ACC112 (cell line): Measurements from ENCODE around the gene C16orf96.

Experiments
- H2AFZ ChIP-seq: fragments of 200-600 bp; sonication (generic); one replicate; pipeline ENCODE4 v1.6.0; 2017; ENCODE audit warnings: antibody characterized with exemption, low read length; ENCODE audit not compliant: unreplicated experiment
- H3K27ac ChIP-seq: fragments of 200-600 bp; sonication (generic); 2 replicates; pipeline ENCODE4 v1.5.1; 2014; ENCODE audit warnings: low read depth, mild to moderate bottlenecking, antibody characterized with exemption, low read length, moderate library complexity
- H3K27me3 ChIP-seq: fragments of 200-600 bp; sonication (generic); 2 replicates; pipeline ENCODE4 v1.6.1; 2014; ENCODE audit warnings: mild to moderate bottlenecking, antibody characterized with exemption, low read length, moderate library complexity, mixed read lengths; ENCODE audit not compliant: insufficient read depth
- H3K36me3 ChIP-seq: fragments of 200-600 bp; sonication (generic); 2 replicates; pipeline ENCODE4 v1.6.1; 2016; ENCODE audit warnings: mild to moderate bottlenecking, antibody characterized with exemption, low read length, moderate library complexity, mixed read lengths; ENCODE audit not compliant: insufficient read depth
- H3K4me1 ChIP-seq: fragments of 200-600 bp; sonication (generic); one replicate; pipeline ENCODE4 v1.6.1; 2016; ENCODE audit warnings: low read length, mixed read lengths; ENCODE audit not compliant: insufficient read depth, unreplicated experiment, control insufficient read depth
- H3K4me3 ChIP-seq: fragments of 200-600 bp; sonication (generic); 2 replicates; pipeline ENCODE4 v1.5.1; 2014; ENCODE audit warnings: mild to moderate bottlenecking, low read depth, low read length
- H3K79me2 ChIP-seq: fragments of 200-600 bp; sonication (generic); one replicate; pipeline ENCODE4 v1.6.0; 2016; ENCODE audit warnings: low read length; ENCODE audit not compliant: control insufficient read depth, unreplicated experiment, insufficient read depth

Gene C16orf96

GRCh38 chr16:4611337-4612021 is 55.3 kb downstream of the C16orf96 start:
- Histone ChIP-seq H3K4me3 (no peak overlapping the region), H3K27ac (no peak overlapping the region), H3K36me3 (no peaks in the 10 kb centered on the region), H3K27me3 (no peaks in the 10 kb centered on the region), H3K4me1 (peaks cover 32% of the 10 kb centered on the region), H2AFZ (no peak overlapping the region), H3K79me2 (peaks cover 36% of the 10 kb centered on the region)

DNA sequence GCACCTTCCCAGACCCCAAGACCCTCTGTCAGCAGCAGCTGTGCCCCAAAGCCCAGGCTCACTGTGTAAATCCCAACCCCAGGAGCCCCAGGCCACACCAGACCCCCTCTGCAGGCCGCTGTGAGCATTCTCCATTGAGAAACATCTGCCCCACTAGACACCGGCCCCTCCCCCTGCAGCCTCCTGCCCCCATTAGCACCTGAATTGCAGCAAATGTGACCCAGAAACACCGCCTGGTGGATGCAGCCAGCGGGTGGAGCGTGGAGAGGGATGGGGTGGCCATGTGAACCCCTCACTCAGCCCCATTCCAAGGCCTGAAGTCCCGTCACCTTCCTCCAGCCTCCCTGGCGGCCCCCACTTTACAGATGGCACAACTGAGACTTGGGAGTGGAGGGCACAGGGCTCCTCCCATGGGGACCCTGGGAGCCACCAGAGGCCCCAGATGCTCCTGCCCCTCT is 56.4 kb downstream of the C16orf96 start:
- Histone ChIP-seq H3K79me2 (peaks cover 36% of the 10 kb centered on the region), H3K4me3 (peak overlapping the region; percentile 95), H3K36me3 (no peaks in the 10 kb centered on the region), H2AFZ (no peak overlapping the region), H3K27ac (no peak overlapping the region), H3K4me1 (peaks cover 32% of the 10 kb centered on the region), H3K27me3 (no peaks in the 10 kb centered on the region)

DNA sequence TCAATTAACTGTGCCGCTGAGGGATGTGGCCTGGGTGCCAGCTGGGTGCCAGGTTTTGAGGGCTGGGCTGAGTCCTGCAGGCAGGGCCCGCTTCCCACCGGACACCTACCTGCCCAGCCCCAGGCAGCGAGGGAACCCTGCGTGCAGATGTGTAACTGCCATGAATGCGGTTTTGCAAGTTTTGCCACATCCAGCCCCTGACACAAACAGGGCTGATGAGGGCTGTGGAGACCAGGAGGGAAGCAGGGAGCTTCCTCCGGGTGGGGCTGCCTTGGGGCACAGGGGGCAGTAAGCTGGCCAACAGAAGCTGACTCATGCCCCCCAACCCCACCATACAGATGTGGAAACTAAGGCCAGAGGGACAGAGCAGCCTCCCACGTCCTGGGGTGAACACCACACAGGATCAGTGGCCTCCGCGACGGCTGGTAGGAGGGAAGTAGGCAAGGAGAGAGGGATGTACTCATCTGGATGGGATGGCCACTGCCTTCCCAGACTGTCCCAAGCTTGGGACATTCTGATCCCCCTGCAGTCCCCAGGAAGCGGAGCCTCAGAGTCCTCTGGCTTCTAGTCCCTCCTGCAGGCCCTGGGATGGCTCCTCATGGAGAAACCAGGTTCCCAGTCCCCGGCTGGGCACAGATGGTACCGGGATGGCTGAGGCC is 57.0 kb downstream of the C16orf96 start:
- Histone ChIP-seq H2AFZ (no peak overlapping the region), H3K4me1 (peaks cover 32% of the 10 kb centered on the region), H3K27me3 (no peaks in the 10 kb centered on the region), H3K4me3 (peak overlapping the region; percentile 95), H3K36me3 (no peaks in the 10 kb centered on the region), H3K27ac (0 out of 2 replicates have a peak overlapping the region, but pooled peaks have one; percentile 1), H3K79me2 (peaks cover 36% of the 10 kb centered on the region)

DNA sequence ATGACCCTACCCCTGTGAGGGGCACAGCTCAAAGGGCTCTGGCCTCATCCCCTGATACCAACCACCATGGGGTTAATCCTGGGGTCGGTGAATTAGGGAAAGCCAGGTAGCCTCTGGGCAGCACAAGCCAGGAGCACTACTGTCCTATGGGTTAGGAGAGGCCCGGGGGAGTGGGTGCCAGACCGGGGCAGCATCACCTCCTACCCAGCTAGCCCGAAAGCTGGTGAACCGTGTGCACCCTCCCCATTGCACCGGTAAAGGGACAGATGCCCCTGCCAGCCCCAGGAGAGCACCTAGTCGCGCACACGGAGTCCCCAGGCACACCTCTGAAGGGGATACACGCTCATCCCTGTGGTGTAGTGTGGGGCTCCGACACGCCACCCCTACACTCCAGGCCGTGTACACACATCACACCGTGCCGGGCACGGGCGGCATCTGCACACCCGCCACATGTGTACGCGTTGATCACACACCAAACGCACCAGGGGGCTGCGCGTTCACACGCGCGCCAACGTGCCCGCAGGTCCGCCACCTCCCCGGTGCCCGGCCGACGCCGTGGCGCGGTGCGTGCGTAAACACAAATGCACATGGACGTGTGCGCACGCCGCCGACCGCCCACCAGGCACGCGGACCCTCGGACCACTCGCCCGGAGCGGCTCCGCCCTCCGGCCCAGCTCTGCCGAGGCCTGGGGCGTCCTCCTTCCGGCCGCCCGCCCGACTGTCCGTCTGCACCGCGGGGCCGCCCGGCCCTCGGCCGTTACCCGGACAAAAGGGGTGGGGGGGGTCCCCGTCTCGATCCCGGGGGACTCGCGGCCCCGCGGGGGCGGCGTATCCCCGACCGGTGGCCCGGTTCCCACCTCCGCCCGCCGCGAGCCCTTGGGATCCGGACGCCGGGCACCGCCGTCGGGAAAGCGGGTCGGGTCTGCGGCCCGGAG is 57.8 kb downstream of the C16orf96 start:
- Histone ChIP-seq H3K4me3 (peak overlapping the region; percentile 95), H3K27me3 (no peaks in the 10 kb centered on the region), H3K27ac (peak overlapping the region; percentile 65; the same call in 1 of the 2 replicates), H3K79me2 (peaks cover 36% of the 10 kb centered on the region), H2AFZ (peak overlapping the region; percentile 76), H3K36me3 (no peaks in the 10 kb centered on the region), H3K4me1 (peaks cover 32% of the 10 kb centered on the region)

DNA sequence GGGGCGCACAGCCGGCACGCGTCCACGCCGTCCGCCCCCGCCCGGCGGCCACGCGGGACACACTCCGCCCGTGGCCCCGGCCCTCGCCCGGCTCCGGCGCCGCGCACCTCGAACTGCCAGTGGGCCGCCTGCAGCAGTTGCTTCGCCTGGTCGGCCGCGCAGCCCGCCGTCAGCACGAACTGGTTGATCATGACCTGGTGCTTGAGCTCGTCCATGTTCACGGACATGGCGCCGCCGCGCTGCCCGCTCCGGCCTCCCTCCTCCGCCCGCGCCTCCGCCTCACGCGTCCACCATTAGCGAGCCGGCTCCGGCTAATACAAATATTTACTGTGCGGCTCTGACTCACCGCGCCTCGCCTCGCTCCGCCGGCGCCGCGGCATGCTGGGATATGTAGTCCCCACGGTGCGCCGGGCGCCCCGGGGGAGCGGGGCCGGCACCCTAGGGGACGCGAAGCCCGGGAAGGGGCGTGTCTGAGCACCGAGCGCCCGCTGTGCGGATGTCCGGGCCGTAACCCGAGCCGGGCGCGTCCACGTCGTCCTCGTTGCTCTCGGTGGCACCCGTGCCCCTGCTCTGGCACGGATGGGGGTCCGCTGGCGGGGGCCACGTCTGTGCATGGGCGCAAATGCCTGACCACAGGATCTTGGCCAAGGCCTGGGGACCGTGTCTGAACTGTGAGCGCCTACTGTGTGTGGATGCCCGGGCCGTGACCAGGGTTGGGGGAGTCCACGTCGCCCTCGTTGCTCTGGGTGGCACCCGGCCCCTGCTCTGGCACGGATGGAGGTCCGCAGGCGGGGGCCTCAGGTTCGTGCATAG is 58.6 kb downstream of the C16orf96 start, which contains the start of gene UBALD1:
UBALD1 (minus strand) TSS at position 318 of the 813 bp plus-strand sequence; CDS start at position 227, 91 bp downstream.
- peak within 1 kb of the TSS; percentile 82 for H3K27ac ChIP-seq
- peaks cover 32% of the 10 kb centered on the region for H3K4me1 ChIP-seq
- H3K27me3 ChIP-seq = no peaks in the 10 kb centered on the region
- peak within 1 kb of the TSS; percentile 76 for H2AFZ ChIP-seq
- H3K4me3 ChIP-seq = peak within 1 kb of the TSS; percentile 95
- peaks cover 36% of the 10 kb centered on the region for H3K79me2 ChIP-seq
- no peaks in the 10 kb centered on the region for H3K36me3 ChIP-seq

- no peaks in the 10 kb centered on the region for H3K36me3 ChIP-seq
- H3K27me3 ChIP-seq = no peaks in the 10 kb centered on the region
- H3K4me3 ChIP-seq = peak overlapping the region; percentile 95
- peaks cover 32% of the 10 kb centered on the region for H3K4me1 ChIP-seq
- H3K79me2 ChIP-seq = peaks cover 31% of the 10 kb centered on the region
- H2AFZ ChIP-seq = peak overlapping the region; percentile 76
- H3K27ac ChIP-seq = peak overlapping the region; percentile 82
These were observed 59.4 kb downstream of the C16orf96 start for GRCh38 chr16:4615384-4616046.

GRCh38 chr16:4616047-4616811 is 60.1 kb downstream of the C16orf96 start:
- Histone ChIP-seq H2AFZ (peak overlapping the region; percentile 72), H3K4me1 (peaks cover 29% of the 10 kb centered on the region), H3K36me3 (no peaks in the 10 kb centered on the region), H3K4me3 (peak overlapping the region; percentile 95), H3K27ac (peak overlapping the region; percentile 89), H3K27me3 (no peaks in the 10 kb centered on the region), H3K79me2 (peaks cover 26% of the 10 kb centered on the region)

DNA sequence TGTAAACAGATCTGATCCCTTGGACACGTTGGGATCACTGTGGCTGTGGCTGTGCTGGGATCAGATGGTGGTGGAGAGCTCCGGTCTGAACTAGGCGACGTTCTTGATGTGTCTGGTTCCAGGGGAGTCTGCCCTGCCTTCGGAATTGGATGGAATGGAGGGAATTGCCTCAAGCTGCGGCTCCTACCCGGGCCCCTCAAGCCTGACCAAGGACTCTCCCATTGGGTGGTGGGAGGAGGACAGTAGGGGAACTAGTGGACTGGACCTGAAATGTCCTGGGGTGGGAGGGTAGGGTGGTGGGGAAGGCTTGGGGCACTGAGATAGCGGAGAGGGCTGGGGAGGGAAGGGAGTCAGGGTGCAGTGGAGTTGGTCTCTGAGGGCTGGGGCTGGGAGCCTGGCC is 61.7 kb downstream of the C16orf96 start:
- no peaks in the 10 kb centered on the region for H3K27me3 ChIP-seq
- H3K4me3 ChIP-seq = no peak overlapping the region
- H3K36me3 ChIP-seq = no peaks in the 10 kb centered on the region
- H2AFZ ChIP-seq = no peak overlapping the region
- no peak overlapping the region for H3K27ac ChIP-seq
- H3K79me2 ChIP-seq = peaks cover 14% of the 10 kb centered on the region
- H3K4me1 ChIP-seq = peaks cover 15% of the 10 kb centered on the region
